Measurements from ENCODE around the gene NOS3. TPM values are rescaled to one million over a fixed set of nuclear protein-coding genes. Genes with fewer than 3 reads are reported as not detected.
"Not testable (repeated sequence)": the region's sequence is repeated elsewhere in the genome, so short reads cannot be mapped to it uniquely, and the experiment has no call there.

Gene NOS3
- total RNA-seq, 1 donor from 2014 or later: 0.74 TPM

DNA sequence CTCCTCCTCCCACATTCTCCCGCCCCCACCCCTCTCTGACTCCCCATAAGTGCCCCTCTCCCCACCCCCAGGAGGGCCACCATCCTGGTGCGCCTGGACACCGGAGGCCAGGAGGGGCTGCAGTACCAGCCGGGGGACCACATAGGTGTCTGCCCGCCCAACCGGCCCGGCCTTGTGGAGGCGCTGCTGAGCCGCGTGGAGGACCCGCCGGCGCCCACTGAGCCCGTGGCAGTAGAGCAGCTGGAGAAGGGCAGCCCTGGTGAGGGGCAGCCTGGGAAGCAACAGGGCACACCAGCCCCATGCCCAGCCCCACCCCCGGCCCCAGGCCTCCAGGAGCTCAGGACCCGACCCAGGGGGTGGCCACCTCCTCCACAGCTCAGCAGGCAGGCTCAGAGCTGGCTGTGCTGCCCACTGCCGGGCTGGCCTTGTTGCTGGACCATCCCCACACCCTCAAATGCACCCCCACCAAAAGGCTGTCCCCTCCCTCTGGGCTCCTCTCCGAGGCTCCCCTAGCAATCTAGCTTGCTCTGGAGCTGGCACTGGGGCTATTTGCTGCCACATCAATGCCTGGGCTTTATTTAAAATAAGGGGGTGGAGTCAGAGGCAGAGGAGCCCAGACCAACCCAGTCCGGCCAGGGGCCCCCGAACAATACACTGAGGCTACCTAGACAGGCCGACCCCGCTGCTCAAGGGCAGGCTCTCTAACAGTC, 18.7 kb downstream of the NOS3 start:
- H3K4me3 Mint-ChIP-seq (ENCODE audit: low read depth): no peak overlapping the region
- H3K27me3 Mint-ChIP-seq: peaks cover 46% of the 10 kb centered on the region
- no peaks in the 10 kb centered on the region for H3K9me3 Mint-ChIP-seq (ENCODE audit: low read depth)
- no peaks in the 10 kb centered on the region for H3K36me3 Mint-ChIP-seq (ENCODE audit: insufficient read depth)
- no peak for DNase-seq (ENCODE audit: low spot score, unreplicated experiment)
- peaks cover 3% of the 10 kb centered on the region for H3K4me1 Mint-ChIP-seq (ENCODE audit: low read depth)
- no peak overlapping the region for H3K27ac Mint-ChIP-seq
- TF ChIP-seq, protein P1, sequence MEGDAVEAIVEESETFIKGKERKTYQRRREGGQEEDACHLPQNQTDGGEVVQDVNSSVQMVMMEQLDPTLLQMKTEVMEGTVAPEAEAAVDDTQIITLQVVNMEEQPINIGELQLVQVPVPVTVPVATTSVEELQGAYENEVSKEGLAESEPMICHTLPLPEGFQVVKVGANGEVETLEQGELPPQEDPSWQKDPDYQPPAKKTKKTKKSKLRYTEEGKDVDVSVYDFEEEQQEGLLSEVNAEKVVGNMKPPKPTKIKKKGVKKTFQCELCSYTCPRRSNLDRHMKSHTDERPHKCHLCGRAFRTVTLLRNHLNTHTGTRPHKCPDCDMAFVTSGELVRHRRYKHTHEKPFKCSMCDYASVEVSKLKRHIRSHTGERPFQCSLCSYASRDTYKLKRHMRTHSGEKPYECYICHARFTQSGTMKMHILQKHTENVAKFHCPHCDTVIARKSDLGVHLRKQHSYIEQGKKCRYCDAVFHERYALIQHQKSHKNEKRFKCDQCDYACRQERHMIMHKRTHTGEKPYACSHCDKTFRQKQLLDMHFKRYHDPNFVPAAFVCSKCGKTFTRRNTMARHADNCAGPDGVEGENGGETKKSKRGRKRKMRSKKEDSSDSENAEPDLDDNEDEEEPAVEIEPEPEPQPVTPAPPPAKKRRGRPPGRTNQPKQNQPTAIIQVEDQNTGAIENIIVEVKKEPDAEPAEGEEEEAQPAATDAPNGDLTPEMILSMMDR (IDR thresholded peaks at IDR 0.05; ENCODE audit: unreplicated experiment): no peak

DNA sequence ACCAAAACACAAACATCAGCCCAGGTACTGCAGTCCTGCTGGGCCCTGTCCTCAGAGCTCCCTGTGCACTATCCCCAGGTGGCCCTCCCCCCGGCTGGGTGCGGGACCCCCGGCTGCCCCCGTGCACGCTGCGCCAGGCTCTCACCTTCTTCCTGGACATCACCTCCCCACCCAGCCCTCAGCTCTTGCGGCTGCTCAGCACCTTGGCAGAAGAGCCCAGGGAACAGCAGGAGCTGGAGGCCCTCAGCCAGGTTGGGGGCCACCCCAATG, 19.2 kb downstream of the NOS3 start:
- no peak for DNase-seq (ENCODE audit: low spot score, unreplicated experiment)
- Mint-ChIP-seq H3K27me3 (peaks cover 50% of the 10 kb centered on the region), H3K27ac (no peak overlapping the region)

DNA sequence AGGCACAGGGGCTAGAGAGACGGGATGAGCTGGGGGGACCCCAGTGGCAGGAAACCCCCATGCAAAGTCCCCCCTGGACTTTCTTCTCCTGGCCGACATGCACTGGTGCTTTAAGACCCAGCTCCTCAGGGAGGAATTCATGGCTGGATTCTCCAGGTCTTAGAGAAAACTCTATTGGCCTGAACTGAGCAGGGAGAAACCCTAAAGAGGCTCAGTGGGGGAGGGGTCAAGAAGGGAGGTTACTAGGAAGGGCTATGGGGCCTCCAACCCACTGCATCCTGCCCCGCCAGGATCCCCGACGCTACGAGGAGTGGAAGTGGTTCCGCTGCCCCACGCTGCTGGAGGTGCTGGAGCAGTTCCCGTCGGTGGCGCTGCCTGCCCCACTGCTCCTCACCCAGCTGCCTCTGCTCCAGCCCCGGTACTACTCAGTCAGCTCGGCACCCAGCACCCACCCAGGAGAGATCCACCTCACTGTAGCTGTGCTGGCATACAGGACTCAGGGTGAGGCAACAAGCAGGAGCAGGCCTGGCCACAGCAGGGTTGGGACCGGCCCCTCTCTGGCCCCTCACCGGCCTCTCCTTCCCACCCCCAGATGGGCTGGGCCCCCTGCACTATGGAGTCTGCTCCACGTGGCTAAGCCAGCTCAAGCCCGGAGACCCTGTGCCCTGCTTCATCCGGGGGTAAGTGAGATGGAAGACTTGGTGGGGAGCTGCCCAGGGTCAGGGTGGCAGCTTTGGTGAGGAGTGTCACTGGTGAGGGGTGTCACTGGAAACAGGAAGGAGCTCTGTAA, 19.7 kb downstream of the NOS3 start:
- Mint-ChIP-seq H3K36me3 (ENCODE audit: insufficient read depth) (no peaks in the 10 kb centered on the region), H3K4me3 (ENCODE audit: low read depth) (no peak overlapping the region), H3K9me3 (ENCODE audit: low read depth) (no peaks in the 10 kb centered on the region), H3K27me3 (peaks cover 55% of the 10 kb centered on the region), H3K4me1 (ENCODE audit: low read depth) (peaks cover 3% of the 10 kb centered on the region), H3K27ac (no peak overlapping the region)
- DNase-seq (ENCODE audit: low spot score, unreplicated experiment): no peak
- TF ChIP-seq, protein P1 (IDR thresholded peaks at IDR 0.05; ENCODE audit: unreplicated experiment): no peak

More for the DNA sequence above, 19.2 kb downstream of the NOS3 start:
- peaks cover 3% of the 10 kb centered on the region for H3K4me1 Mint-ChIP-seq (ENCODE audit: low read depth)
- H3K36me3 Mint-ChIP-seq (ENCODE audit: insufficient read depth): no peaks in the 10 kb centered on the region
- TF ChIP-seq, protein P1 (IDR thresholded peaks at IDR 0.05; ENCODE audit: unreplicated experiment): no peak
- no peak overlapping the region for H3K4me3 Mint-ChIP-seq (ENCODE audit: low read depth)
- H3K9me3 Mint-ChIP-seq (ENCODE audit: low read depth): no peaks in the 10 kb centered on the region

DNA sequence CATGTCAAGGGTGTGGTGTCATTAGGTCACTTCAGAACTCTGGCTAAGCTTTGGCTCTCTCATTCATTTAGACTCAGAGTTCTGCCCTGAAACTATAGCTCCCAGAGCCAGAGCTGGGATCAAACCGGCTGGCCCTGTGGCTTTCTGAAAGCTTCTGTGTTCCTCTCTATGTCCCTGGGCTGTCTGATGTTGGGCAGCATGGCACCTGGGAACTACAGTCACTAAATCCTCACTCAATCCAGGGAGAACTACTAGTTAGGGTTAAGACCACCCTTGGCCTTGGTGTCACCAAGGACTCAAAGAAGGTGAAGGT, 20.2 kb downstream of the NOS3 start:
- TF ChIP-seq, protein P1 (IDR thresholded peaks at IDR 0.05; ENCODE audit: unreplicated experiment): no peak

DNA sequence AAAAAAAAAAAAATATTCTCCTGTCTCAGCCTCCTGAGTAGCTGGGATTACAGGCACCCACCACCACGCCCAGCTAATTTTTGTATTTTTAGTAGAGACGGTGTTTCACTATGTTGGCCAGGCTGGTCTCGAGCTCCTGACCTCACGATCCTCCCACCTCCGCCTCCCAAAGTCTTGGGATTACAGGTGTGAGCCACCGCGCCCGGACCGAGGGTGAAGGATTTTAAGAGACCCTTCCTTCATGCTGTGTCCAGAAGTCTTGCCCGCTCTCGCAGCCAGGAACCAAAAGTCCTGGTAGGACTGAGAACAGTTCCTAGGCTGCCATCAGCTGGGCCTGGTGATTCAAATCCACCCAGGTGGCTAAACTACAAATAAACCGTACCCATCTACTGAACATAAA, 20.8 kb downstream of the NOS3 start:
- H3K36me3 Mint-ChIP-seq (ENCODE audit: insufficient read depth); H3K4me3 Mint-ChIP-seq (ENCODE audit: low read depth); H3K27ac Mint-ChIP-seq; DNase-seq (ENCODE audit: low spot score, unreplicated experiment); H3K9me3 Mint-ChIP-seq (ENCODE audit: low read depth); H3K4me1 Mint-ChIP-seq (ENCODE audit: low read depth): not testable (repeated sequence)
- H3K27me3 Mint-ChIP-seq: peaks cover 66% of the 10 kb centered on the region

More for the DNA sequence above, 20.2 kb downstream of the NOS3 start:
- Mint-ChIP-seq H3K9me3 (ENCODE audit: low read depth) (no peaks in the 10 kb centered on the region), H3K36me3 (ENCODE audit: insufficient read depth) (no peaks in the 10 kb centered on the region), H3K27me3 (peaks cover 60% of the 10 kb centered on the region), H3K4me3 (ENCODE audit: low read depth) (no peak overlapping the region), H3K27ac (no peak overlapping the region), H3K4me1 (ENCODE audit: low read depth) (peaks cover 3% of the 10 kb centered on the region)
- DNase-seq (ENCODE audit: low spot score, unreplicated experiment): no peak
